ENCODE measurements around the gene OOSP1.

DNA sequence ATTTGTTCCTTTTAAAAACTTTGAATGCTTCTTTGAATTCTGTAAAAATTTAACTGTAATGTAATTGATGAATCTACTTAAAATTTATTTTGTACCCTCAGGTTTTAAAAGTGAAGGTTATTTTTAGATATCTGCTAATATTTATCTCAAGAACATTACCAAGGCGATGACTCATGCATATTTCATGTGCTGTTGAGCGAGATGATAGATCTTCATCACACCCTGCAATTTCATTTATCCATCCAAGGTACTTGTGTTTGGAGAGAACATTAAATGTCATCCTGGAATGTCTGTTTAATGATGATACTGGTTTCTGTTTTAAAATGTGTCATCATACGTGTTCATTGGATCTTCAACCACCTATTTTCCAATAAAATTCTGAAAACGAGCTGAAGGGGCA, 18.9 kb downstream of the OOSP1 start:
- TF ChIP-seq, protein P1, sequence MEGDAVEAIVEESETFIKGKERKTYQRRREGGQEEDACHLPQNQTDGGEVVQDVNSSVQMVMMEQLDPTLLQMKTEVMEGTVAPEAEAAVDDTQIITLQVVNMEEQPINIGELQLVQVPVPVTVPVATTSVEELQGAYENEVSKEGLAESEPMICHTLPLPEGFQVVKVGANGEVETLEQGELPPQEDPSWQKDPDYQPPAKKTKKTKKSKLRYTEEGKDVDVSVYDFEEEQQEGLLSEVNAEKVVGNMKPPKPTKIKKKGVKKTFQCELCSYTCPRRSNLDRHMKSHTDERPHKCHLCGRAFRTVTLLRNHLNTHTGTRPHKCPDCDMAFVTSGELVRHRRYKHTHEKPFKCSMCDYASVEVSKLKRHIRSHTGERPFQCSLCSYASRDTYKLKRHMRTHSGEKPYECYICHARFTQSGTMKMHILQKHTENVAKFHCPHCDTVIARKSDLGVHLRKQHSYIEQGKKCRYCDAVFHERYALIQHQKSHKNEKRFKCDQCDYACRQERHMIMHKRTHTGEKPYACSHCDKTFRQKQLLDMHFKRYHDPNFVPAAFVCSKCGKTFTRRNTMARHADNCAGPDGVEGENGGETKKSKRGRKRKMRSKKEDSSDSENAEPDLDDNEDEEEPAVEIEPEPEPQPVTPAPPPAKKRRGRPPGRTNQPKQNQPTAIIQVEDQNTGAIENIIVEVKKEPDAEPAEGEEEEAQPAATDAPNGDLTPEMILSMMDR (IDR thresholded peaks at IDR 0.05; ENCODE audit: insufficient read depth, low read depth, low read length): no peak
- TF ChIP-seq EZH2 (IDR thresholded peaks at IDR 0.05; ENCODE audit: insufficient read depth, low read length): no peak
